Astrocyte of the cerebellum (primary cell): ENCODE data around the gene DGKI.

Experiments used
- DNase-seq: peaks from one replicate; pipeline ENCODE4 v3.0.0-alpha.2; 2011; ENCODE audit warnings: low read depth
- H3K4me3 ChIP-seq: 2 replicates; pipeline ENCODE4 v1.5.1; 2011; ENCODE audit warnings: mild to moderate bottlenecking, low read depth, low read length, moderate library complexity
- CTCF ChIP-seq: IDR thresholded peaks from 2 replicates; pipeline ENCODE4 v1.5.1; 2012; ENCODE audit warnings: low read length, low read depth, moderate library complexity, mild to moderate bottlenecking; ENCODE audit errors: missing control alignments
- in situ Hi-C: cut with HindIII; loops from 2 replicates; pipeline ENCODE4 v1.10.0; 2017; ENCODE audit warnings: low sequenced_read_pairs

The DGKI gene

DNA sequence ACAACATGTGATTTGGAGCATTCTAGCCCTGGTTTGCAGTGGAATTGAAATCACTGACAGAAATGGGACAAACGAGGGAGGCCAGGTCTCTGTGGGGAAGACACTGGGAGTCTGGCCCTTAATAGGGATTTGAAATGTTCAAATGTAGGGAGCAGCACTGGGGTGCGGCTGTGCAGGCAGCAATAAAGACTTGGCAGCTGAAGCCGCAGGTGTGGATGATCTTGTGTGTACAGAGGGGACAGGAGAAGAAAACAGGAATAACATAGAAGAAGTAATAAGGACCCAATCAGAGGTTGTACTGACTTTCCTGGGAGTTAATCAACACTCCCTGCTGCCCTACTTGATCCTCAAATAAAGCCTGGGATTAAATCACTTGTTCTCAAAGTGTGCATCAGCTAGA, 375.6 kb downstream of the DGKI start:
- DNase-seq: no peak
- in situ Hi-C loops: no loop called here

DNA sequence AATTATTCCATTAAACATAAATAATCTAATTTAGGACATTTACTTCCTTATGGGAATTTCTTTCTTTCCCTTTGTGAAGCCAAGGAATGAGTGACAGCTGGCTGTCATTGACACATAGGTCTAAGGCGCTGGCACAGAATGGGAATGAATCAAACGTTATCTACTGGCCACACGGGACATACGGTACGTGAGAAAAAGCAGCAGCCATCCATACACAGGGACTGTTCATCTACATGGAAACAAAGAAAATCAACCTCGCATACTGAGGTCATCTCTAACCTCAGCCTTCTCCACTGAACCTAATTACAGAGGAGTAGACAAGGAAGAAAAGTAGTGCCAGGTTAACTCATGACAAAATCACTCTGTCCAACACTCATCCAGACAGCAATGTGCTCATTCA, 376.9 kb downstream of the DGKI start:
- DNase-seq: no peak
- TF ChIP-seq CTCF: no peak
- in situ Hi-C loops: no loop called here
- H3K4me3 ChIP-seq: no peak overlapping the region

More for the DNA sequence above, 375.6 kb downstream of the DGKI start:
- H3K4me3 ChIP-seq: no peak overlapping the region
- TF ChIP-seq CTCF: no peak

DNA sequence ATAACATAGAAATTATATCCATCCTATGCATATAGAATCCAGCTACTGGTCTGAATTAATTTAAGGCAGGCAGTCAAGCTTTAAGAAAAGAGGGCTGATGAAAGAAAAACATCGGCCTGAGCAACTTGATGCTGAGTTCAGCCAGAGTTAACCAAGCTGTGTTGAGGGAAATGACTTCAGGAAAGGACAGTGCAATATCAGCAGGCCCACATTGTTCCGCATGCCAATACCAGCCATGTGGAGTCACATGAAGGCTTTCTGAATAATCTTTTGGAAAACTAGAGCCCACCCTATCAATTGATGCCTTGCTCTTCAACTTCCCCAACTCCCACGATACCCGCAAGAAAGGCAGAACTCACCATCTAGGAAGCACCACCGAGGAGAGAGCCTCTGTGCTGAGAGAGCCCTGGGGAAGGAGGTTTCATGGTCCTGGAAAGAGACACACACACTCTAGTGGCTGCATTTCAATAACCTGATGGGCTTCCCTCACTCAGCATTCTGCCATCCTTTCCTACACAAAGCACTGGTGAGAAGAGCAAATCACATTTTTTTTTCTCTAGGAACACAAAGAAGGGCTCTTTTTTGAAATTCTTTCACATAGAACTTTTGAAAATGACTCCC, 377.5 kb downstream of the DGKI start:
- TF ChIP-seq CTCF: no peak

DNA sequence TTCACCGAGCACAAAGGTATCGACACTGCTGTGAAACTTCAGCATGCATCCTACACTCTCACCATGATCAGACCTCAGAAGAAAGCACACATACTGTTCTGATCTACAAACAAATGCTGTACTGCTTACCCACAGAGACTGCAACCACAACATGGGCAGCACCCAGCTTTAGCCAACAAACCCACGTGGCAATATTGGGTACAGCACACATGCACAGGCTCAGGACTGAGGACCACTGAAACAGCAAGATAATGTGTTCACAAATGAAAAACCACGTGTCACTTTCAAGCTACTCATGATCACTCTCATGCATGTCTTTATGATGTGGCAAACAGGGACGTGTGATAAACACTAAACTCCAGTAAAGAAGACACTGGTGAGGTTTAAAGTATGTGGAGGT, 383.9 kb downstream of the DGKI start:
- TF ChIP-seq CTCF: no peak
- no peak overlapping the region for H3K4me3 ChIP-seq
- DNase-seq: no peak
- in situ Hi-C loops: no loop called here

More for the DNA sequence above, 377.5 kb downstream of the DGKI start:
- in situ Hi-C loops: no loop called here
- DNase-seq: no peak
- H3K4me3 ChIP-seq: no peak overlapping the region

DNA sequence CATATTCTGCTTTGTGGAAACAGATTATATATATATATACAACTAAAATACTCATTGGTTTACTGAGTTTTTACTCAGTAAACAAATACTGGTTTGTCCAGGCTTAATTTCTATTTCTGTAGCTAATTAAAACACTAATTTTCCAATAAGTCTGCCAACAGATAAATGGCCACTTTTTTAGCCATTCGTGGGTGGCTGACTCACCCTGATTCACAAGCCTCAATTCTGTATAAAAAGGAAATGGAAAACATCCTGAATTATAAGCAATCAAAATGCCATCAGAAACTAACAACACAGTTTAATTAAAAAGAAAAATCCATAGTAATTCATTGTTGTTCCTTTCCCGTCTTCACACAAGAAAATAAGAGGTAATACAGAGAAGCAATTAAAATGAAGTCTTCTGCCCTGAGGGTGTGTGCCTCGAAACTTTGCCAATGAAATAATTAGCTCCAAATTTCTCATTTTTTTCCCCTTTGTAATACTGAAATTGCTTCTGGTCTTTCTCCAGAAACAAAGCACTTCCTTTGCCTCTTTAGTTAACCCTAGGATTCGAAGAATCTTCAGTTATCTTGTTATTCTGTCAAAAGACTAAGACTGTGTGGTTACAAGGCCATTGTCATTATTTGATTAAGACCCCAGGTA, 384.6 kb downstream of the DGKI start:
- no peak for DNase-seq
- H3K4me3 ChIP-seq: no peak overlapping the region
- no peak for TF ChIP-seq CTCF
- in situ Hi-C loops: no loop called here

DNA sequence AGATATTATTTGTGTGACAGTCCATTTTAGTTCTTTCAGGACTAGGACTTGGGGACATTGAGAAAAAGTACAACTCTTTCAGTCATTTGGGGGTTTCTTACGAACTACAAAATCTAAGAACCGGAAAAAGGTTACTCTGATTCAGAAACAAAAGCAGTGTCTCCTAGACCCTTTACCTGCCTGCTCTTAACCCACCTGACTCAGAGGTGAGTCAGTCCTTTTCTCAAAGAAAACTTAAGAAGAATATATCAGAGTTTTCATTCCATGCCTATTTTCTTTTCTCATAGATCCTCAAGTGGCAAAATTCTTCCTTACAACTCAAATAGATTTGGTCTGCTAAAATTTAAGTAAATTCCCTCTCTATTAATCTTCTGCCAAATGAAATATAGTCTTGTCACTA, 388.4 kb downstream of the DGKI start:
- H3K4me3 ChIP-seq: no peak overlapping the region
- in situ Hi-C loops: no loop called here
- TF ChIP-seq CTCF: no peak
- no peak for DNase-seq
